HG03066 (cell line): ENCODE measurements around the gene C1D.
"Not testable (repeated sequence)": the region's sequence is repeated elsewhere in the genome, so short reads cannot be mapped to it uniquely, and the experiment has no call there.

Source experiments
- ATAC-seq: cut with Tn5 transposase; IDR thresholded peaks from one replicate; pipeline ENCODE4 v1.9.1; 2021; ENCODE audit warnings: low read depth; ENCODE audit not compliant: unreplicated experiment

The C1D gene

DNA sequence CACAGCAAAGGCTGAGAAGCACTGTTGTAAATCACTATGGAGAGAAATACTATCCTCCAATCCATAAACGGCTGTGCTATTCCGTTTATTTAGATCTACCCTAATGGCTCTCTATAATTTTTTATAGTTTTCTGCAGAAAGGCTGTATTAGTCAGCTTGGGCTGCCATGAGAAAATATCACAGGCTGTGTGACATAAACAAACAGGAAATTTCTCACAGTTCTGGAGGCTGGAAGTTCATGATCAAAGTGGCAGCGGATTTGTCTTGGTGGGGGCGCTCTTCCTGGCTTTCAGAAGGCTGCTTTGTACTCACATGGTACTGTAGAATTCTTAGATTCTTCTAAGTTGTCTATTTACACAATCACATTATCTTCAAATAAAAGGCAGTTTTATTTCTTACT, 44.1 kb downstream of the C1D start:
- no peak for ATAC-seq

DNA sequence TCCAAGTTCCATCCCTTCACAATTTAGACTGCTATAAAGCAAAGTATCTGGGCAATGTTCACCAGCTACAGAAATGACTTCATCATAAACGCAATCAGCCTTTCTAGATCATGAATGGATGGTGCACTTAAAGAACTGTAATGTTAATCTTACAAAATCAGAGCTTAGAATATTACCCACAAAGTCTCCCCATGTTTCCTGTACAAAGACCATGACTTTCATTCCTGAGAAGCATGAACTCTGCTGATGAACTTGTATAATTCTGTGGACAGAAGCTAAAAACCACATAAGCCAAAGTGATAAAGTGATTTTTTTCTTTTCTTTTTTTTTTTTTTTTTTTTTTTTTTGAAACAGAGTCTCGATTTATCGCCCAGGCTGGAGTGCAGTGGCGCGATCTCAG, 53.3 kb downstream of the C1D start:
- ATAC-seq: no peak

DNA sequence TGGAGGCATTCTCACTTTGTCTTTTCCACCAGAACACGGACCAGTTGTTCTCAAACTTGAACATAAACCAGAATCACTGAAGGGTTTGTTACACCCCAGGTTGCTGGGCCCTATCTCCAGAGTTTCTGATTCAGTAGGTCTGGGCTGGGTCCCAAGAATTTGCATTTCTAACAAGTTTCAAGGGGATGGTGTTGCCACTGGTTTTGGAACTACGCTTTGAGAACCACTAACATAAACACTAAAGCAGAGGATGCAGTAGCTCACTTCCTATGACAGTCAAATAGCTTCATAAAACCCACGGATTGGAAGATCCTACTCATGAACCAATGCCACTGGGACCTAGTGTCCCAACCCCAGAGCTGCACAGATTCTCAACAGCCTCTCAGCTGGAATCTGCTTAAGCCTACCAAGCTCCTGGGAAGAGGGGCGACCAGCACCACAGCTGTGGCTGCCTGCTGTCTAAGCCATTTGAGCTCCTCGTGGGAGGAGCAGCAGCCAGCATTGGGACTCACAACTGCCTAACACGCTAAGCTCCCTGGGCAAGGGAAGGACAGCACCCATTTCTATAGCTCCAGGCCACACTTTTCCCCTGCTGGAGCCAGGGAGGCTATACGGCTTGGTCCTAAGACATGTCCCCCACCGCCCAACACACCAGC, 62.5 kb downstream of the C1D start:
- ATAC-seq: no peak

- ATAC-seq: no peak
These were observed 63.5 kb downstream of the C1D start for GRCh38 chr2:67999332-67999731.

DNA sequence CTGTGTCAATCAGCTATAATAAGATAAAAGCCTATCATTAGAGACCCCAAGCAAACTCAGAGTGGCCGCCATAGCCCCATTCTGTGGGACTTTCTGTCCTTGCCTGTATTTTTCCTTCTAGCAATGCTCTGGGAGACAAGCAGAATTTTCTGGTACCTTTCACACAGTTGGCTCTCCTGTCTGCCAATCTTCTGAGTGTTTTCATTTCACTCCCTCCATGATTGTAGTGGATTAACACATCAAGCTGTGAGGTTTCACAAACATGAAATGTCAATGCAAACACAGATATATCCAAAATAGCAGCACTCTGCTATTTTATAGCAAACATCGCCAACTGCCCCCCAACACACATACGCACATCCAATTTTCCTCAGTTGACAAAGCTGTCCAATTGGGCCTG, 64.9 kb downstream of the C1D start:
- ATAC-seq: no peak

DNA sequence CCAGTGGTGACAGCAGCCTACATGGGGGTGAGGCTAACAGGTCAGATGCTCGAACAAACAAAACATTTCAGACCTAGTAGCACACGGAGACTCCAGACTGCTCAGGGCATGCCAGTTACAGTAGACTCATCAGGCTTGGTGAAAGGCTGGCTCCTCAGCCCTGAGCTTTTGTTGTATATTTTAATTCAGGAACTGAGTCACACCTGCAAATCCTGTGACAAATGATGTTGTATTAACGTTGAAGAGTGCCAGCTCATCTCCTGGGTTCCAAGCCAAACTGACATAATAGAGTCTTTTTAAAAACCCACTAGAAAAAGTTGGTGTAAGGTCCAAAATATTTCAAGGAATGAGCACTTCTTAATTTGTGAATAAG, 65.3 kb downstream of the C1D start:
- ATAC-seq: no peak

DNA sequence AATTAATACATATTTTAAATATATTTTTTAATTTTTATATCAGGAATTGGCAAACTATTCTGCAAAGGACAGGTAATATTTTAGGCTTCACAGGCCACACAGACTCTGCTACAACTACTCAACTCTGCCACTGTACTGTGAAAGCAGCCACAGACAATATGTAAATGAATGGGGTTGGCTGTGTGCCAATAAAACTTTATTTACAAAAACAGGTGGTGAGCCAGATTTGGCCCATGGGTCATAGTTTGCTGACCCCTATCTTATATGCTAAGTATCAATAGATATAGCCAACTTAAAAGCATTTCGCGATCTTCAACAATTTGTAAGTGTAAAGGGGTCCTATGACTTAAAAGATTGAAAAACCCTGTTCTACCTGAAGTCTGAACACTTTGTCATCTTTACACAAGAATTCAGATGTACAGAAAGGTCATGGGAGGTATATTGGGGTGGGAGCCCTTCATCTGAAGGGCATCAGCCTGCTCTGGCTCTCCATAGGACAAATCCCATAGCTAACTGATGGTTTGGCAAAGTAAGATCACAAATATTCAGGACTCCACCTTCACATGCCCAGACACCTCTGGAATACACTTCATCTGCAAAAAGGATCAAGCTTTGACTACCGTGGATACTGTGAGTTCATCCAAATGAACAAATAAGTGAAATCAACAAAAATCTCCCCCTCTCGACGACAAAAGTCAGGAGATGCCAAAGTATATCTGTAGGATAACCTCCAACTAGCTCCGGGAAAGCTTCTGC, 65.9 kb downstream of the C1D start:
- ATAC-seq: no peak

GRCh38 chr2:67994716-67995115, 68.1 kb downstream of the C1D start:
- ATAC-seq: no peak

GRCh38 chr2:67994069-67994468, 68.7 kb downstream of the C1D start:
- not testable (repeated sequence) for ATAC-seq

- no peak for ATAC-seq
These were observed 69.5 kb downstream of the C1D start for GRCh38 chr2:67993329-67993728.

DNA sequence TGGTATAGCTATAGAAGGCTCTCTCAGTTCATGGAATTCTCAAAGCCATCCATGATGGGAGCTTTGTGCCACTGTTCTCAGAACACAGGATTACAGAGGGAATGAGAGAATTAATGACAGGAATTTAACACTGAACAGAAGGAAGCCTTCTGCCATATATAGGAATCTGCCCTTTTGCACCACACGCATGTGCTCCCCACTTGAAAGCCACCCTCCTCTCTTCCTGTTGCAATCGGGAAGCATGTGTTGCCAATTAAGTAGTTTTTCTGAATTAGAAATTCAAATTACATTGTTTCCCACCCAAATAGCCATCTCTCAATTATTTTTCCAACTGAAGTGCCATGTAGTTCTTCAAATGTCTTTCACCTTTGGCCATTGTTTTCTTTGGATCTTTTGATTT, 71.3 kb downstream of the C1D start:
- ATAC-seq: no peak
